ENCODE measurements around the gene GALNT9.
"Not testable (repeated sequence)": the region's sequence is repeated elsewhere in the genome, so short reads cannot be mapped to it uniquely, and the experiment has no call there.

The GALNT9 gene

GRCh38 chr12:132311201-132311915 is 18.0 kb downstream of the GALNT9 start:
- DNase-seq: no peak

DNA sequence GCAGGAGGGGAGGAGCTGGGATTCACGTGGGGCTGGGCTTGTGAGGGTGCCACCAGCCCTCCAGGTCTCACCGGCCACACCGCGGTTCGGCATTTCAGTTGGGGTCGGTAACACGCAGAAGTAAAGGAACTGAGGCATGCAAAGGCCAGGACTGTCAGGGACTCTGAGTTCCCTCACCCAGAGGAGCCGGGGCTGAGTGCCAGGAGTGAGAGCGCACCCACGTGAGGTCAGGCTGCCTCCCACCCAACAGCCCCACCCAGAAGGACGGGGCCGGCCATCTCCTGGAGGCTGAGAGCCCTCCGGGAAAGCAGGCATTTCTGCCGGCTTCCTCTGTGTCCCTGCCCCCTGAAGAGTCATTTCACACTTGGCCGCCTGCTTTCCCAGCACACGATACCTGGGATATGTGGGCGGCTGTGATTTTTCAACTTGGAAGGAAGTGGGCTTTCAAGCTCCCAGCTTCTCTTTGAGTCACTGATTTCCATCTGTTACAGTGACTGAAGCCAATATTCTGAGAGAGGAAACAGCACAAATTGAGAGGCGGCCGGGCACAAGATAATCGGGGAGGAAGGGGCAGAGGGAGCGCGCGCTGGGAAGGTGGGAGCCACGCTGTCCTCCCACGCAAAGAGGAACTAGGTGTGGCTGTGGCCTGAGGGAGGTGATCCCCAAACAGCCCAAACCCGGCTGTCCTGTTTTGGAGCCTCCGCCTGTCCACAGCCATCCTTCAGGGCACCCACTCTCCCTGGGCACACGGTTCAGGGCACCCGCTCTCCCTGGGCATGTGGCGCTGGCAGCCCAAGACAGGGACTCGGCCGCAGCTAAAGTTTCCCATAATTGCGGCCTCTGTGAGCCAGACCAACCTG is 19.0 kb downstream of the GALNT9 start:
- DNase-seq: no peak

- no peak for DNase-seq
Measured at GRCh38 chr12:132309596-132310086, 19.7 kb downstream of the GALNT9 start.

DNA sequence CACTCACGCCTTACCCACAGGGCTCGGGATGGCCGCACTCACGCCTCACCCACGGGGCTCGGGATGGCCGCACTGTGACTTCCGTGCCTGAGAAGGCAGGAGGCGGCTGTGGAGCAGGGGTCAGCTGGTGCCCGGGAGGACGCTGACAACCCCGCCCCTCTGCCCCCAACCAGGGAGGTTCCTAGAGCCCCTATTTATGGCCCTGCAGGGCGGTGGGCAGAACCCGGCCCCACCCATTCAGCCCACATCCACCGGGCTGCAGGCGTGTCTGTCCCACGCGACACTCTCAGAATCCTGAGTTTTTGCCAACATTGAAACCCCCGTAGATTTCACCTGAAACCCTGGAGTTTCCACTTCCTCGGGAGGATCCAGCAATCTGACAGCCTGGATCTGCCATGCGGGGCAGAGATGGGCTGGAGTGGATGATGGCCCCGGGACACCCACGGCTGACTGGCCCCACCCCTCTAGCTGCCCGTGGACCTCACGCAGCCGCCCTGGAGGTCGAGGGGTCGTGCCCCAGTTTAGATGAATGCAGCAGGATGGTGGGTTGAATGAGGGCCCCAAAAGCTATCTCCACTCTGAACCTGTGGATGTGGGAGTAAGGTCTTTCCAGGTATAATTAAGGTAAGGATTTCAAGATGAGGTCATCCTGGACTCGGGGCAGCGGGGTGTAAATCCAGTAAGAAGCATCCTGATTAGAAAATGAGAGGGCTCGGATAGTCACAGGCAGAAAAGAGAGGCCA is 20.4 kb downstream of the GALNT9 start:
- no peak for DNase-seq

GRCh38 chr12:132307976-132308852 is 21.2 kb downstream of the GALNT9 start:
- no peak for DNase-seq

- DNase-seq: no peak
Measured at GRCh38 chr12:132306885-132307191, 22.6 kb downstream of the GALNT9 start.

GRCh38 chr12:132305991-132306884 is 23.2 kb downstream of the GALNT9 start:
- no peak for DNase-seq

- DNase-seq: no peak
Measured at GRCh38 chr12:132305560-132305966, 23.8 kb downstream of the GALNT9 start.

- DNase-seq: not testable (repeated sequence)
Measured at GRCh38 chr12:132304866-132305265, 24.5 kb downstream of the GALNT9 start.

DNA sequence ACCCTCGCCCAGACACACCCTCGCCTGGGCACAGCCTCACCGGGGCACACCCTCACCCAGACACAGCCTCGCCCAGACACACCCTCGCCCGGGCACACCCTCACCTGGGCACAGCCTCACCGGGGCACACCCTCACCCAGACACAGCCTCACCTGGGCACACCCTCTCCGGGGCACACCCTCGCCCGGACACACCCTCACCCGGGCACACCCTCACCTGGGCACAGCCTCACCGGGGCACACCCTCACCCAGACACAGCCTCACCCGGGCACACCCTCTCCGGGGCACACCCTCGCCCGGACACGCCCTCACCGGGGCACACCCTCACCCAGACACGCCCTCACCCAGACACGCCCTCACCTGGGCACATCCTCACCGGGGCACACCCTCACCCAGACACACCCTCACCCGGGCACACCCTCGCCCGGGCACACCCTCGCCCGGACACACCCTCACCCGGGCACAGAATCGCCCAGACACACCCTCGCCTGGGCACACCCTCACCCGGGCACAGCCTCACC is 25.5 kb downstream of the GALNT9 start:
- not testable (repeated sequence) for DNase-seq

- no peak for DNase-seq
Measured at GRCh38 chr12:132302466-132303358, 26.7 kb downstream of the GALNT9 start.

GRCh38 chr12:132300789-132301722 is 28.3 kb downstream of the GALNT9 start:
- no peak for DNase-seq

- no peak for DNase-seq
Measured at GRCh38 chr12:132296063-132296462, 33.3 kb downstream of the GALNT9 start.

GRCh38 chr12:132295561-132295960 is 33.8 kb downstream of the GALNT9 start:
- not testable (repeated sequence) for DNase-seq

GRCh38 chr12:132295101-132295526 is 34.3 kb downstream of the GALNT9 start:
- no peak for DNase-seq

GRCh38 chr12:132294121-132295034 is 35.0 kb downstream of the GALNT9 start:
- no peak for DNase-seq

Data from NCI-H1105 (cell line).